Body of pancreas (tissue), 4 donors: ENCODE data around the gene GTF2E1.

ENCODE experiments used
- POLR2A ChIP-seq, 3 donors: fragments of 450-650 bp; IDR thresholded peaks; one replicate each; pipeline ENCODE4 v1.6.1; 2016; ENCODE audit warnings: antibody characterized with exemption in 3 of 3, mild to moderate bottlenecking in 2 of 3
- TF ChIP-seq, protein P1 (sequence below), 7 experiments: fragments of 450-650 bp in 4 of 7; fragments of 200-600 bp in 3 of 7; sonication (generic) in 3 of 7; IDR thresholded peaks; one replicate each; pipeline ENCODE4 v1.5.1; 2016 to 2019; ENCODE audit warnings: antibody characterized with exemption in 7 of 7

DNA sequence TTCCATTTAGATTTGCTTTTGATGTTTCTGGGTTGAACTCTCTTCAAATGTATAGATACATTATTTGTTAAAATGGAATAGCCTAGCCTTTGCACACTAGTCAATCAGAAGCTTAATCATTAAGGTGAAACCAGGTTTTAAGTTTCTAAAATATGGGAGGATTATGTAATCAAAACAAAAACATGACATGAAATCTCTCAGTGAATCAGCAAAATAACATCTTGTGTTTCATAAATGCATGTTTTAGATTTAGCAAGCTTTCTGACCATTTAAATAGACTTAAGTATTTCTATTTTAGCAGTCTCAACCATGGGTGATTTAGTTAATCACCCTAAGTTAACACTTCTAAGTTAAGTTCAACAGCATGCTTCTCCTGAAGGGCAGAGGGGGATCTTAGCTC, 11.3 kb downstream of the GTF2E1 start:
- TF ChIP-seq, protein P1, sequence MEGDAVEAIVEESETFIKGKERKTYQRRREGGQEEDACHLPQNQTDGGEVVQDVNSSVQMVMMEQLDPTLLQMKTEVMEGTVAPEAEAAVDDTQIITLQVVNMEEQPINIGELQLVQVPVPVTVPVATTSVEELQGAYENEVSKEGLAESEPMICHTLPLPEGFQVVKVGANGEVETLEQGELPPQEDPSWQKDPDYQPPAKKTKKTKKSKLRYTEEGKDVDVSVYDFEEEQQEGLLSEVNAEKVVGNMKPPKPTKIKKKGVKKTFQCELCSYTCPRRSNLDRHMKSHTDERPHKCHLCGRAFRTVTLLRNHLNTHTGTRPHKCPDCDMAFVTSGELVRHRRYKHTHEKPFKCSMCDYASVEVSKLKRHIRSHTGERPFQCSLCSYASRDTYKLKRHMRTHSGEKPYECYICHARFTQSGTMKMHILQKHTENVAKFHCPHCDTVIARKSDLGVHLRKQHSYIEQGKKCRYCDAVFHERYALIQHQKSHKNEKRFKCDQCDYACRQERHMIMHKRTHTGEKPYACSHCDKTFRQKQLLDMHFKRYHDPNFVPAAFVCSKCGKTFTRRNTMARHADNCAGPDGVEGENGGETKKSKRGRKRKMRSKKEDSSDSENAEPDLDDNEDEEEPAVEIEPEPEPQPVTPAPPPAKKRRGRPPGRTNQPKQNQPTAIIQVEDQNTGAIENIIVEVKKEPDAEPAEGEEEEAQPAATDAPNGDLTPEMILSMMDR (IDR thresholded peaks at IDR 0.05) = no peak
- no peak for TF ChIP-seq POLR2A (IDR thresholded peaks at IDR 0.05)
